Lower lobe of right lung (tissue), 2 donors: ENCODE data around the gene SDC1. TPM values are rescaled to one million over a fixed set of nuclear protein-coding genes. Genes with fewer than 3 reads are reported as not detected.
"Not testable (repeated sequence)": the region's sequence is repeated elsewhere in the genome, so short reads cannot be mapped to it uniquely, and the experiment has no call there.

Experiments used
- ATAC-seq, 2 donors: fragments of 200-7000 bp; cut with Tn5 transposase; one replicate each; pipeline ENCODE4 v1.9.1; 2020 to 2022; ENCODE audit warnings: mild to moderate bottlenecking in 2 of 2, moderate library complexity in 2 of 2
- DNase-seq: peaks from one replicate; pipeline ENCODE4 v3.0.0-alpha.2; 2020
- H3K27ac ChIP-seq: fragments of 200-600 bp; one replicate; pipeline ENCODE4 v1.8.0; 2022
- H3K27me3 ChIP-seq: fragments of 200-600 bp; one replicate; pipeline ENCODE4 v1.8.0; 2022; ENCODE audit warnings: low read depth
- H3K36me3 ChIP-seq: fragments of 200-600 bp; one replicate; pipeline ENCODE4 v1.8.0; 2022; ENCODE audit warnings: mild to moderate bottlenecking
- H3K4me1 ChIP-seq: fragments of 200-600 bp; one replicate; pipeline ENCODE4 v1.8.0; 2022
- H3K4me3 ChIP-seq: fragments of 200-600 bp; one replicate; pipeline ENCODE4 v1.8.0; 2022; ENCODE audit warnings: mild to moderate bottlenecking
- H3K9me3 ChIP-seq: fragments of 200-600 bp; one replicate; pipeline ENCODE4 v1.8.0; 2022
- intact Hi-C: fragments of 100-400 bp; cut with DNase I; formaldehyde crosslinking; loops from one replicate; pipeline ENCODE4 v1.11.0; 2022
- total RNA-seq: library from RNA; stranded (reverse); fragmentation: NEBNext Ultra II Directional; extraction: Animal tissue kit (Norgen Biotek cat#: 25700); gene quantifications from one replicate; pipeline ENCODE4 v1.2.1, GENCODE V29; 2021
- TF ChIP-seq, protein P1 (sequence below): fragments of 200-600 bp; IDR thresholded peaks from one replicate; pipeline ENCODE4 v1.8.0; 2022; ENCODE audit warnings: antibody characterized with exemption, mild to moderate bottlenecking
- donor health status: DM: no; HTN: yes; CAD: no; lungs with severe emphysema.

SDC1 gene
- total RNA-seq, 1 donor from 2014 or later, result 90.0 TPM

DNA sequence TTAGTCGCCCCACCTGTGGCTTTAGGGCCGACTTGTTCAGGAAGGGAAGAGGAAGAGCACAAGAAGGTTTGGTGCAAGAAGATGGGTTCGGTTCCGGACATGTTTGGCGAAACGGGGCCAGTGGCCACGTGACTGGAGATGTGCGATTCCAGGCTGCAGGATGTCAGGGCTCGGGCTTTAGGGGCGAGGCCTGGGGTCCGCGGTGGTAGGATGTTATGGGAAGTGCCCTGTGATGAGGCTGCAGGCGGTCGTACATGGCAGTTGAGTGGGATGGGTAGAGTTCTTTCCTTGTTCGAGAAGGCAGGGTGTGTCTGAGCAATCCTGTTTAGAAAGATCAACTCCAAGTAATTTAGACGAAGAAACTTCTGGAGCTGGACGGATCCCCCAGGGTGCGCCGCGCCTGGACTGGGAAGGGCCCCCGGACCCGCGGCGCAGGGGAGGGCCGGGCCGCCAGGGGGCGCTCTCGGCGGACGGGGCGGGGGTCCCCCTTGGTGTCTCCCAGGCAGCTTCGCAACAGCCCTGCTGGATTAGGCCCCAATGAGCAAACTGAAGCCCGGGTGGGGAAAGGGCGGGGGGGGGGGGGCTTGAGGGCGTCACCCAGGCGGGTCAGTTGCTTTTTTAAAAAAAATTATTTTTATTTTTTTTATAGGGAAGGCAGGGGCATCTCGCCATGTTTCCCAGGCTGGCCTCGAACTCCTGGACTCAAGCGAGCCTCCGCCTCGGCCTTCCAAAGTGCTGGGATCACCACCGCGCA, 17.2 kb upstream of the SDC1 start:
- no peaks in the 10 kb centered on the region for H3K9me3 ChIP-seq
- no peak overlapping the region for H3K4me3 ChIP-seq
- ATAC-seq (peak; percentile 63 to 64), DNase-seq (no peak)
- intact Hi-C loops, result no loop called here
- TF ChIP-seq, protein P1, sequence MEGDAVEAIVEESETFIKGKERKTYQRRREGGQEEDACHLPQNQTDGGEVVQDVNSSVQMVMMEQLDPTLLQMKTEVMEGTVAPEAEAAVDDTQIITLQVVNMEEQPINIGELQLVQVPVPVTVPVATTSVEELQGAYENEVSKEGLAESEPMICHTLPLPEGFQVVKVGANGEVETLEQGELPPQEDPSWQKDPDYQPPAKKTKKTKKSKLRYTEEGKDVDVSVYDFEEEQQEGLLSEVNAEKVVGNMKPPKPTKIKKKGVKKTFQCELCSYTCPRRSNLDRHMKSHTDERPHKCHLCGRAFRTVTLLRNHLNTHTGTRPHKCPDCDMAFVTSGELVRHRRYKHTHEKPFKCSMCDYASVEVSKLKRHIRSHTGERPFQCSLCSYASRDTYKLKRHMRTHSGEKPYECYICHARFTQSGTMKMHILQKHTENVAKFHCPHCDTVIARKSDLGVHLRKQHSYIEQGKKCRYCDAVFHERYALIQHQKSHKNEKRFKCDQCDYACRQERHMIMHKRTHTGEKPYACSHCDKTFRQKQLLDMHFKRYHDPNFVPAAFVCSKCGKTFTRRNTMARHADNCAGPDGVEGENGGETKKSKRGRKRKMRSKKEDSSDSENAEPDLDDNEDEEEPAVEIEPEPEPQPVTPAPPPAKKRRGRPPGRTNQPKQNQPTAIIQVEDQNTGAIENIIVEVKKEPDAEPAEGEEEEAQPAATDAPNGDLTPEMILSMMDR, result peak; percentile 45
- H3K4me1 ChIP-seq, result no peaks in the 10 kb centered on the region
- H3K27me3 ChIP-seq, result peaks cover 4% of the 10 kb centered on the region
- no peak overlapping the region for H3K27ac ChIP-seq
- H3K36me3 ChIP-seq, result peaks cover 6% of the 10 kb centered on the region

DNA sequence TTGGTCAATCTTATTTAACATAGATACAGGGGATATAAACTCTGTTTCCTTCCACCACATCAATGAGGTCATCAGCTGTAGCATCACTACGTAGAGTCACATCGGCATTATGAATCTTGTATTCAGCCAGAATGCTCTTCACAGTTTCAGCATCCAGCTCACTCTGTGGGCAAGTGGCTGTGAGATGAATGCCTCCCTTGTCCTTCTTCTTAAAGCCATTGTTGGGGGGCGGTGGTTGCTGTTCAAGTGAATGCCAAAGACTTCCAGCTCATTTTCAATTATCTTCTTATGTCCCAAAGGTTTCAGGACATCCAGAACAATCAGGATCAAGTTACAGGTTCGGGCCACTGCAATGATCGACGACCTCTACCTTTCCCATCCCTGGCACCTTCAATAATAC, 15.4 kb upstream of the SDC1 start:
- H3K4me1 ChIP-seq, H3K9me3 ChIP-seq, H3K27me3 ChIP-seq, H3K36me3 ChIP-seq, H3K4me3 ChIP-seq, intact Hi-C loops, ATAC-seq, H3K27ac ChIP-seq, DNase-seq: not testable (repeated sequence)

DNA sequence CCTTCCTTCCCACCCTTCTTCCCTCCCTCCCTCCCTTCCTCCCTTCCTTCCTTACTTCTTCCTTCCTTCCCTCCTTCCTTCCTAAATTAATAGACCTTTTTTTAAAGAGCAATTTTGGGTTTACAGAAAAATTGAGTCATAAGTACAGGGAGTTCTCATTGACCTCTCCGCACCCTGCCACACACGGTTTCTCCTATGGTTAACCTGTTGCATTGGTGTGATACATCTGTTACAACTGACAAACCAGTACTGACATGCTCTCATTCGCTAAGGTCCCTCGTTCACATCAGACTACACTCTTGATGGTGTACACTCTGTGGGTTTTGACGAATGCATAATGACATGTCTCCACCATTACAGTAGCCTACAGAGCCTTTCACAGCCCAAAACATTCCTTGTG, 11.6 kb upstream of the SDC1 start:
- intact Hi-C loops, result no loop called here
- Histone ChIP-seq H3K36me3 (no peaks in the 10 kb centered on the region), H3K4me1 (no peaks in the 10 kb centered on the region), H3K27me3 (peaks cover 4% of the 10 kb centered on the region), H3K4me3 (no peak overlapping the region), H3K9me3 (no peaks in the 10 kb centered on the region), H3K27ac (no peak overlapping the region)
- DNase-seq (no peak), ATAC-seq (no peak)
- TF ChIP-seq, protein P1, result no peak

DNA sequence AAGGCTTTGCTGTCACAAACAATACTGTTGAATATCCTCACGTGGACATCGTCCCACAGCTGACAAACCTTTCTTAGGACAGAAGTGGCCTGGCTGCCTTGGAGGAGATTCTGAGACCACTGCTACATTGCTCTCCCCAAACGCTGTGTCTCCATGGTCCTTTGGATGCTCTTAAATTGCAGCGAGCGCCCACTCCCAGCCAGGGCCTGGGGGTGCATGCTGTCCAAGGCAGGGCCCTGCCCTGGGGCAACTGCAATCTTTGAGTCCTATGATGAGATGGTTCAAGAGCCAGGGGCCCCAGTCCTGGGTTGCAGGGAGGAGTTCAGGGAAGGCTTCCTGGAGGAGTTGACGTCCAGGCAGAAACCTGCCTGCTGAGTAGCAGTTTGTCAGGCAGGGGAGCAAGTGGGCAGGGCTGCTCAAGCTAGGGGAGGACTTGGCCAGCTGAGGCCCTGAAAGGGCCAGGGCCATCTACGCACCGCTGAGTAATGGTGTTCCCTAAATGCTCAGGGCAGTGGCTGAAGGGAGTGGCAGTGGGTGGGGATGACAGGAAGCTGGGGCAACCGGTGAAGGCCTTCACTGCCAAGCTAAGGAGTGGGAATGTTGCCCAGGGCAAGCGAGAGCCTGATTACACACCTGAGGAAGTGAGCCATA, 10.8 kb upstream of the SDC1 start:
- DNase-seq (no peak), ATAC-seq (peak; percentile 72 to 77)
- Histone ChIP-seq H3K36me3 (no peaks in the 10 kb centered on the region), H3K27me3 (peaks cover 4% of the 10 kb centered on the region), H3K9me3 (no peaks in the 10 kb centered on the region), H3K4me3 (no peak overlapping the region), H3K4me1 (no peaks in the 10 kb centered on the region), H3K27ac (no peak overlapping the region)
- TF ChIP-seq, protein P1, result no peak
- intact Hi-C loops, result no loop called here

DNA sequence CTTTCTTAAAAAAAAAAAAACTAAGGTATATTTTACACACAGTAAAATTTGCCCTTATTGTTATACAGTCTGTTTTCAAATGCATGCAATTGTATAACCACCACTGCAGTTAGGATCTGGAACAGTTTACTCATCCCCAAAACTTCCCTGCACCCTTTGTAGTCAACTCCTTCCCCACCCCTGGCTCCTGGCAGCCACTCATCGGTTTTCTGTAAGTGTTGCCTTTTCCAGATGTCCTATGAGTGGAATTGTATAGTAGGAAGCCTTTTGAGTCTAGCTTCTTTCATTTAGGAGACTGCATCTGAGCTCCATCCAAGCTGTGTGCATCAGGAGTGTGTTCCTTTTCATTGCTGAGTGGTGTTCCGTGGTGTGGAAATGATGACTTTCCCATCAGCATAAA, 9.7 kb upstream of the SDC1 start:
- H3K27me3 ChIP-seq, H3K36me3 ChIP-seq, H3K9me3 ChIP-seq, H3K27ac ChIP-seq, intact Hi-C loops, H3K4me3 ChIP-seq, ATAC-seq, DNase-seq, H3K4me1 ChIP-seq: not testable (repeated sequence)

DNA sequence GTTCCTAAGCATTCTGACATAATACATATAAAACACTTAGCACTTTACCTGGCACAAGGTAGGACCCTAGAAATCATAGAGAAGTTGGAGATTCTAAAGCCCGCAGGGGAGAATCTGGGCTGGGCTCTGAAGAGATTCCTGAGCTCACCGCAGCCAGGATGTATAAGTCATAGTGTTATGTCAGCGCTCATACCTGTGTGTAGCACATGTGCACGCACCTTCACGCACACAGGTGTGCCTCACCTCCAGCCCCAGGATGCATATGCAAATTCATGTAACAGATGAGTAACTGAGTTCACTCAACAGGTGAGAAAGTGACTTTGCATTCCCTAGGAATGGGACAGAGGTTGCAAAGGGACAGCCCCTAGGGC, 7.9 kb upstream of the SDC1 start:
- H3K9me3 ChIP-seq, result no peaks in the 10 kb centered on the region
- no peaks in the 10 kb centered on the region for H3K36me3 ChIP-seq
- peak overlapping the region; percentile 61 for H3K27ac ChIP-seq
- H3K4me3 ChIP-seq, result no peak overlapping the region
- intact Hi-C loops, result no loop called here
- no peaks in the 10 kb centered on the region for H3K4me1 ChIP-seq
- TF ChIP-seq, protein P1, result no peak
- H3K27me3 ChIP-seq, result no peaks in the 10 kb centered on the region
- DNase-seq (no peak), ATAC-seq (peak; percentile 63 to 77)
